ENCODE results near the gene ABTB2.

DNA sequence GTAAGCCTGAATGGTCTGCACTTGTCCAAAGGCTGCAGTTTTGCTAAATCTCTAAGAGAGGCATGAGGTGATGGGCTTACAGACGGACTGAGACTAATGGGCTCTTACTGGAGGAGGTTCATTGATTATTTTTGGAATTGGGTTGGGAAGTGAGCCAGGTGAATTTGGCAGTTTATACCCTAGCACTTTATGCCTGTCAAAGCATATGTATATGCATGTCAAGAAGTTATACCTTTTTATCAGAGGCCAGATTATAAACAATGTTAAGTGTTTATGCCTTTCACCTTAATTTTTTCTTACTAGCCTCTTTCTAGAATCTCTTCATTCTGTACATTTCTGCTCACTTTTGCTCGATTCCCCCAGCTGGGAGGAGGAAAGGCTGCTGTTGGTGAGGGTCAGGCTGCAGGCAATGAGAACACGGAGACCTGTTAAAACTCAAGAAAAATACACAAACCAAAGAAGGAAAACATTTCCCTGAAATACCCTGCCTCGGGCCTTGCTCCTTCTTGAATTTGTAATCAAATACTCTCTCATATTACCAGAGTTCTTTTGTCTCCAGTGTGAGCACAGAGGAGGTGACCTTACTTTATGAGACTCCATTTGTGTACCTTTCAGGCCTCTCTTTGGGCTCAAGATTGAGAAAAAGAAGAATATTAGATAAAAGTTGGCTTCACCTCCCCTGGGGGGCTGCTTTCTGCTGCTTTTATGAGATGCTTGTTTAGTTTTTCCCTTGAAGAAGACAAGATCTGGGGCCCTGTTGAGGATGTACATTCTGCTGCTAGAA lies 232.7 kb downstream of the ABTB2 start:
- TF ChIP-seq, protein P1, sequence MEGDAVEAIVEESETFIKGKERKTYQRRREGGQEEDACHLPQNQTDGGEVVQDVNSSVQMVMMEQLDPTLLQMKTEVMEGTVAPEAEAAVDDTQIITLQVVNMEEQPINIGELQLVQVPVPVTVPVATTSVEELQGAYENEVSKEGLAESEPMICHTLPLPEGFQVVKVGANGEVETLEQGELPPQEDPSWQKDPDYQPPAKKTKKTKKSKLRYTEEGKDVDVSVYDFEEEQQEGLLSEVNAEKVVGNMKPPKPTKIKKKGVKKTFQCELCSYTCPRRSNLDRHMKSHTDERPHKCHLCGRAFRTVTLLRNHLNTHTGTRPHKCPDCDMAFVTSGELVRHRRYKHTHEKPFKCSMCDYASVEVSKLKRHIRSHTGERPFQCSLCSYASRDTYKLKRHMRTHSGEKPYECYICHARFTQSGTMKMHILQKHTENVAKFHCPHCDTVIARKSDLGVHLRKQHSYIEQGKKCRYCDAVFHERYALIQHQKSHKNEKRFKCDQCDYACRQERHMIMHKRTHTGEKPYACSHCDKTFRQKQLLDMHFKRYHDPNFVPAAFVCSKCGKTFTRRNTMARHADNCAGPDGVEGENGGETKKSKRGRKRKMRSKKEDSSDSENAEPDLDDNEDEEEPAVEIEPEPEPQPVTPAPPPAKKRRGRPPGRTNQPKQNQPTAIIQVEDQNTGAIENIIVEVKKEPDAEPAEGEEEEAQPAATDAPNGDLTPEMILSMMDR (IDR thresholded peaks at IDR 0.05), result no peak
- TF ChIP-seq POLR2A (IDR thresholded peaks at IDR 0.05), result no peak
